NOMO-1 (cell line): ENCODE results near the gene MKI67.

Experiments
- DNase-seq, 2 experiments: peaks; one replicate each; lab custom pipeline; 2025; ENCODE audit not compliant: unreplicated experiment in 2 of 2; lab: John Stamatoyannopoulos, UW

Gene MKI67

DNA sequence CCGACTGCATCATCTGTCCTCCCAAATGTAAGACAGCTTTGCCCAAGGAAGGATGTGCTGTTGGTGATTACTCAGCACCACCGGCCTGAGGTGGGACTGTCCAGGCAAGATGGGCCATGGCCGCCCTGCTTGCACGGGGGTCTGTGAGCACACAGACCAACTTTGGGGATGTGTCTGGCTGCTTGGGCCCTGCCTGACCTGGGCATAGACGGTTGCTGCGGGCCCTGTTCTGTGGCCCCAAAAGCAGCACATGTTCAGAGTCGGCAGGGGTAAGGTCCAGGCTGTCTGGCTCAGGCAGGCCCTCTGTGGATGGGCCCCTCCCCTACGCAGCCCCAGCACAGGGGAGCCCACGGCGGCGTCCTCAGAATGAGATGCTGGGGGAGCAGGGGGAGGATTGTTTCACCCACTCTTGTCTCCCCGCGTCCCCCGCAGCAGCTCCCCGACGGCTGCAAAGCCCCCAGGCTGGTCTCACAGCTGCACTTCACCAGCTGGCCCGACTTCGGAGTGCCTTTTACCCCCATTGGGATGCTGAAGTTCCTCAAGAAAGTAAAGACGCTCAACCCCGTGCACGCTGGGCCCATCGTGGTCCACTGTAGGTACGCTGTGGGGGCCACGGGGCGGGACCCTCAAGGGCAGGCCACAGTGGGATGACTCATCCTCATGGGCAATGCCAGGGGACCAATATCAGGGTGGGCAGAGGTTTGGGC lies 58.4 kb downstream of the MKI67 start:
- DNase-seq, result no peak

DNA sequence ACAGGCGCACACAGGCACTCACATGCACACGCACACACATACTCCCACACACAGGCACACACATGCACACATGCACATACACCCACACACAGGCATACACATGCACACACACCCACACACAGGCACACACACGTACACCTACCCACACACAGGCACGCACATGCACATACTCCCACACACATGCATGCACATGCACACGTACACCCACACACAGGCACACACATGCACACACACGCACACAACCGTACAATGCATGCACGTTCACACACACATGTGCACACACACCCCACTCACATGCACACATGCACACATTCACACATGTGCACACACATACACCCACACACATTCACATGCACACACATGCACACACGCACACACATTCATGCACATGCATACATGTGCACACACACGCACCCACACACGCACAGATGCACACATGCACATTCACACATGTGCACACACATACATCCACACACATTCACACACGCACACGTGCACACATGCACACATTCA lies 59.3 kb downstream of the MKI67 start:
- DNase-seq, result no peak

GRCh38 chr10:128065881-128066534 lies 60.2 kb downstream of the MKI67 start:
- DNase-seq, result no peak

- peak in 1 of 2 experiments; percentile 82 for DNase-seq
These were observed 61.1 kb downstream of the MKI67 start for GRCh38 chr10:128064970-128065580.

DNA sequence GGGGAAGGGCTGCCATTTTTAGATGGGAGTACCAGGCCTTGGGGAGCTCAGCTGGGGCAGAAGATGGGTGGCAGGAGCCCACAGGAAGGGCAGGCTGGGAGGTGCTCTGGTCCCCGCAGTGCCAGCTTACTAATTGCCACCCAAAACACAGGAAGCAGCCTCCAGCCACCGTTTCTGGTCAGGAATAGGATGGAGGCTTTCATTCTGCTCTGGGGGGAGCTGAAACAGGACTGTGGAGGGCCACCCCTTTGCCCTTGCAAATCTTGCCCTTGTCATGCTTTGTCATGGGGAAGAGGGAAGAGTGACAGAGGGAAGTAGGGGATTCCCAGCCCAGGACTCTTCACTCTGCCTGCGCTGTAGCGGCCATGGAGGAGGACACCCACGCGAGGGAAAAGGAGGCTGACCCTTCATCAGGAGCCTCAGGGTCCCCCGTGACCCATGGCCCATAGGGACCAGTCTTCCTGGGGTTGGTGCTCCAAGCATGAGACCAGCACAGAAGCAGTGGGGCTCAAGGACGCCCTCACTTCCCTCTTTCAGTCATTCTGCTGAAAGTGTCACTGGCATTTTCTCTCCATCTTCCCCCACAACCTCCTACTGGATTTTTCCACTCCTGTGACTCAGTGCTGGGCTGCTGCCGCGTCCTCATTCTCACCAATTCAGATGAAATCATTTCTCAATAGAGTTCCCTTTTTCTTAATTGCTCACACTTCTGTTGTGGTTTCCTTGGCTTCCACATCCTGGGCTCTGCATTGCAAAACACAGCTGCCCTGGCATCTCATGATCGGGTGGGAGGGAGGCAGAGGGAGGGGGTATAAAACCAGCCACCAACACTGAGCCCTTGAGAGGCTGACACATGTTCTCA lies 61.9 kb downstream of the MKI67 start:
- peak; percentile 96 to 99 for DNase-seq

DNA sequence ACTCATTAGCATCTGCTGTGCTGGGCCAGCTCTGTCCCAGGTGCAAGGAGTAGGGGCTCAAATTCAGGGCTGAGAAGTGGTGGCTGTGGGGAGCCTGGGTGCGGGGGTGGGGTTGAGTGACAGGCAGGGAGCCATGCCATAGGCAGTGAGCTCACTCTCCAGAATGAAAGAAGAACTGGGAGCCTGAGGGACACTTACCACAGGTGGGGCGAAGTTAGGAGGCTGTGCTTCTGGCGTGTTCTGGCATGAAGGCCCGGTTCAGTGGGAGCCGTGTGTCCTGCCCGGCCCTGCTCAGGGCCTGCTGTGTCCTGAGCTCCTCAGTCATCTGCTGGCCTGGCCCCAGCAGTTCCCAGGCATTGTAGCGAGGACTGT lies 62.5 kb downstream of the MKI67 start:
- no peak for DNase-seq

- peak; percentile 62 to 75 for DNase-seq
These were observed 63.2 kb downstream of the MKI67 start for GRCh38 chr10:128062881-128063563.

DNA sequence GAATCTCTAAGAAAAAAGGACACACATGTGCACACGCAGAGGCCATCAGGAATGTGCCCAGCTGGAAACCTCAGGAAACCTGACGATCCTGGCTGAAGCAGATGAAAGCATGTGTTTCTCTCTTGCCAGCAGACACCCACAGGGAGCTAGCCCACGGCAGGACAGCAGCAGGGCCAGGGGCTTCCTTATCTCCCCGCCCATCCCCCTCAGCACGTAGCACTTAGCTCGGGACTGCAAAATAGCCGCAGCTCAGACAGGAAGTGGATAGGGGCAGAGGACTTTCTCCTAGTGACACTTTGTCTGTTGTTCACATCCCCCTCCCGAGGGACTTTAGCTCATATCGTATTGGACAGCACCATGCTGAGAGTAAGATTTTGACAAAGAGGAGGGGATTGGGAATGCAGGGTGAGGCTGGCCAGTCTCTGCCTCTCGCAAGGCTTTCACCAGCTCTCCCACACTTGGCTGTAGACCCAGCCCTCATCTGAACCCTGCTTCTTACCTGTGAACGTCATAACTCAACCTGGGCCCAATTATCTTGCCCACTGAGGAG lies 63.8 kb downstream of the MKI67 start:
- DNase-seq, result peak; percentile 7 to 57

- DNase-seq, result no peak
These were observed 64.6 kb downstream of the MKI67 start for GRCh38 chr10:128061306-128062300.

DNA sequence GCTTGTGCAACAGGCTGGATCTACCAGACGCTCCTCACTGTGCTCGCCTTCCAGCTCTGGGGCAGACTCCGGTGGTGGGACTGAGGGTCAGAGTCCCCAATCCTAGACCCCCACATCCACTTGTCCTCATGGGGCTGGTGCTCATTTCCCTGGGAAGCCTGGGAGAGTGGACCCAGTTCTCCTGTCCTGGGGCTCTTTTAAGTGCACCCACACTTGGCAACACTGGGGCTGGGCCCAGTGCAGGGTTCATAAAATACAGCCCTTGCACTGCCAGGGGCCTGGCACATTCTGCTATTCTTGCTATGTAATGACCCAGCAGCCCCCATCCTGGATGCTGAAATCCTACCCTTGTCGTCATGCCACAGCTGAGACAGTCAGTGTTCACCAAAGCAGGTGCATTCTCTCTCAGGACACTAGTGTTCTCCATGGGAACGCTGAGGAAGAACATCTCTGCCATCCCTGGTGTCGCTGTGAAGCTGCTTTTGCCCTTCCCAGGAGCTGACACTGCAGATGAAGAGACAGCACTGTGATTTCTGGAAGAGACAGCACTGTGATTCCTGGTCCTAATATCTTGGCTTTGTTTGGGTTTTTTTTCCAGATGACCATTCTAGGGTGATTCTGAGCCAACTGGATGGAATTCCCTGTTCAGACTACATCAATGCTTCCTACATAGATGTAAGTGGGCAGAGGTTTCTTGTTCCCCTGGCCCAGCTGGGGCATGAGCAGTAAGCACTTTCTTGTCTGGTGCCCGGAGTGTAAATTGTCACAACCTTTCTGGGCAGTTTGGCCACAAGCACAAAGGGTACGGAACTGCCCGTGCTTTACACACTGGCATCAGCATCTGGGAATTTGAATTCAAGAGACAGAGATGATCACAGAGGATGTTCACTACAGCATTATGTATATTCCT lies 65.6 kb downstream of the MKI67 start:
- no peak for DNase-seq

DNA sequence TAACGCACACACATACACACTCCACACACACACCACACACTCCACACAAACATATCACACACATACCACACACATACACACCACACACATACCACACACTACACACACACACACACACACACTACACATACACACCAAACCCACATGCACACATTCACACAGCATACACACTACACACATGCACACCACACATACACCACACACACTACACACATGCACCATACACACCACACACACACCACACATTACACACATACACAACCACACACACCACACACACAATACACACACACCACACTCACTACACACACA lies 66.3 kb downstream of the MKI67 start:
- no peak for DNase-seq

DNA sequence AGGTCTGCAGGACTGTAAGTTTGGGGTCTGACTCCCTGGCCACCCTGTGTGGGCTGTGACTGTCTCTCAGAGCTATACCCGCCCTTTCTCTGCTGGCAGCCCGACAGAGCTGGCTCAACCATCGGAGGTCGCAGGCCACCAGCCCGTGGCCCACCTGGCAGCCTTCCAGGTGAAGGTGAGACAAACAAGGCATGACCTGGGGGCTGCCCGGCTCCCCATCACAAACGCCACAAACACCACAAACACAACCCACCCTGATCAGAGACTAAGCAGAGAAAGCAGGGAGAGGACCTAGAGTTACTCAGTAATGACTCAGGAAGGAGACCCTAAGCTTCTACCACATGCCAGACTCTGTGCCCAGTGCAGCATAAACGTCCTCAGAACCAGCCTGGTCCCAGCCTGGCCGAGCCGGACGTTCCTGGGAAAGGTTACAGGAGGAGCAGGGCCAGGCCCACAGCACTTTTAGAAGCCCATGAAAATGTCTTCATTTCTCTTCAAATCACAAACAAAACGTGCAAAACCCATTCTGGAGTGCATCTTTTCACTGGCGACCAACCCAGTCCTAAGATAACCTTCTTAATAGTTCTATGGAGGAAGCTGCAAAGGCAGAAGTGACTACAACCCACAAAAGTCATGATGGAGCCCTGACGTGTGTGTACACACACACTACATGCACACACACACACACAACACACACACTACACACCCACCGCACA lies 66.8 kb downstream of the MKI67 start:
- no peak for DNase-seq

DNA sequence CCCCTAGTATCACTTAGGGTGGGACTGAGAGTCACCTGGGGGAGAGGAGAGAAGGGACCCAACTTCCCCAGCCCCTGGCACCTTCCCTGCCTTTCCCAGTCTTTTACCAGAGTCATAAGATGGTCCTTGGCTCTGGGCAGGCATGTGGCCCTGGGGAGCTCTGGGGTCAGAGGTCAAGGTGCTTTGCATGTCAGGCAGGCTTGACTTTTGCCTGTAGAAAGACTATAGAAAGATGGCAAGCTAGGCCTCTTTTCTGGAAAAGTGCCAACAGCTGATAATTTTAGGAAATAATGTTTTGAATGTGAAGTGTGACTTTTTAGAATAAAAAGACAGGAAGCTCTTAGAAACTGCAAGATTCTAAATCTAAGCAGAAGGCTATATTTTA lies 67.5 kb downstream of the MKI67 start:
- DNase-seq, result no peak

GRCh38 chr10:128058106-128058749 lies 68.0 kb downstream of the MKI67 start:
- DNase-seq, result no peak

GRCh38 chr10:128056303-128057050 lies 69.7 kb downstream of the MKI67 start:
- DNase-seq, result no peak
